PC-9 (cell line): ENCODE measurements around the gene TAS1R1.

Experiments
- EZH2 ChIP-seq: fragments of 200-600 bp; sonication (generic); IDR thresholded peaks from 2 replicates; pipeline ENCODE4 v1.8.0; 2017; ENCODE audit warnings: antibody characterized with exemption, low read depth
- TF ChIP-seq, protein P1 (sequence below): fragments of 200-600 bp; sonication (generic); conservative IDR thresholded peaks from 2 replicates; pipeline ENCODE4 v1.6.1; 2017; ENCODE audit warnings: mixed run types, antibody characterized with exemption, mild to moderate bottlenecking, moderate library complexity

DNA sequence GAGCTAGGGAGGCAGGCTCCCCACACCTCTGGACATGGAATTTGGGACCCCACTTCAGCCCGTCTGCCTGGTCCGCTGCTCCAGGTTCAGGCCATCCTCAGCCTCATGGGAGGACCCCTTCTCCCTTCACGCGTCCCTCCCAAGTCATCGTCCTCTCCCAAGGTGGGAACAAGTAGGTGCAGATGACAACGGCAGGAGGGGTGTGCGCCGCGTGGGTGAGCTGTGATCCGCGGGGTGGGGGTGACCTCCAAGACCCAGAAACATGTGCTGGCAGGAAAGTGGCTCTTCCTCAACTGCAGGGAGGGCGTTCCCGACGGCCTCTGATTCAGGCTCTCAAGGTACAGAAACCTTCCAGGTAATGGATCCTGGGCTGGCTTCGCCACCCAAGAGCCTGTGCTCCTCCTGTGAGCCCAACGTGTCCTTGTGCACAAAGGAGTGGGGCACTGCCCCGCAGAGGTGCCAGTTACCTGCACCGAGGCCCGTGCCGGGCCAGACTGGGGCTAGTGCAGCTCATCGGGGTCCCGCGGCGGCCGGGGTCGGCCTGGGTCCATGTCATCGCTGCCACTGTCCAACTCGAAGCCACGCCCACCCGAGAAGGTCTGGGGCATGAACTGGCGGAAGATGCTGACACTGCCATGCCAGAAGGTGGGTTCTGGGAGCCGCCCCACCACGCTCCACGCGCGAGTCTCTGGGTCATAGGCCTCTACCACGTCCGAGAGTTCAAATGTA, 37.9 kb downstream of the TAS1R1 start:
- TF ChIP-seq, protein P1, sequence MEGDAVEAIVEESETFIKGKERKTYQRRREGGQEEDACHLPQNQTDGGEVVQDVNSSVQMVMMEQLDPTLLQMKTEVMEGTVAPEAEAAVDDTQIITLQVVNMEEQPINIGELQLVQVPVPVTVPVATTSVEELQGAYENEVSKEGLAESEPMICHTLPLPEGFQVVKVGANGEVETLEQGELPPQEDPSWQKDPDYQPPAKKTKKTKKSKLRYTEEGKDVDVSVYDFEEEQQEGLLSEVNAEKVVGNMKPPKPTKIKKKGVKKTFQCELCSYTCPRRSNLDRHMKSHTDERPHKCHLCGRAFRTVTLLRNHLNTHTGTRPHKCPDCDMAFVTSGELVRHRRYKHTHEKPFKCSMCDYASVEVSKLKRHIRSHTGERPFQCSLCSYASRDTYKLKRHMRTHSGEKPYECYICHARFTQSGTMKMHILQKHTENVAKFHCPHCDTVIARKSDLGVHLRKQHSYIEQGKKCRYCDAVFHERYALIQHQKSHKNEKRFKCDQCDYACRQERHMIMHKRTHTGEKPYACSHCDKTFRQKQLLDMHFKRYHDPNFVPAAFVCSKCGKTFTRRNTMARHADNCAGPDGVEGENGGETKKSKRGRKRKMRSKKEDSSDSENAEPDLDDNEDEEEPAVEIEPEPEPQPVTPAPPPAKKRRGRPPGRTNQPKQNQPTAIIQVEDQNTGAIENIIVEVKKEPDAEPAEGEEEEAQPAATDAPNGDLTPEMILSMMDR: no peak
- TF ChIP-seq EZH2: no peak
